OCI-LY3 (cell line): ENCODE data around the gene SLC25A43.

Experiments used
- EZH2phosphoT487 ChIP-seq: fragments of 200-600 bp; shearing (Covaris generic); IDR thresholded peaks from 2 replicates; pipeline ENCODE4 v1.6.1; 2018; ENCODE audit warnings: antibody characterized with exemption, mixed run types, low read depth
- TF ChIP-seq, protein P1 (sequence below): fragments of 200-600, 300-600 bp; sonication (generic); IDR thresholded peaks from 2 replicates; pipeline ENCODE4 v1.5.1; 2014; ENCODE audit warnings: antibody characterized with exemption, low read length, low read depth

DNA sequence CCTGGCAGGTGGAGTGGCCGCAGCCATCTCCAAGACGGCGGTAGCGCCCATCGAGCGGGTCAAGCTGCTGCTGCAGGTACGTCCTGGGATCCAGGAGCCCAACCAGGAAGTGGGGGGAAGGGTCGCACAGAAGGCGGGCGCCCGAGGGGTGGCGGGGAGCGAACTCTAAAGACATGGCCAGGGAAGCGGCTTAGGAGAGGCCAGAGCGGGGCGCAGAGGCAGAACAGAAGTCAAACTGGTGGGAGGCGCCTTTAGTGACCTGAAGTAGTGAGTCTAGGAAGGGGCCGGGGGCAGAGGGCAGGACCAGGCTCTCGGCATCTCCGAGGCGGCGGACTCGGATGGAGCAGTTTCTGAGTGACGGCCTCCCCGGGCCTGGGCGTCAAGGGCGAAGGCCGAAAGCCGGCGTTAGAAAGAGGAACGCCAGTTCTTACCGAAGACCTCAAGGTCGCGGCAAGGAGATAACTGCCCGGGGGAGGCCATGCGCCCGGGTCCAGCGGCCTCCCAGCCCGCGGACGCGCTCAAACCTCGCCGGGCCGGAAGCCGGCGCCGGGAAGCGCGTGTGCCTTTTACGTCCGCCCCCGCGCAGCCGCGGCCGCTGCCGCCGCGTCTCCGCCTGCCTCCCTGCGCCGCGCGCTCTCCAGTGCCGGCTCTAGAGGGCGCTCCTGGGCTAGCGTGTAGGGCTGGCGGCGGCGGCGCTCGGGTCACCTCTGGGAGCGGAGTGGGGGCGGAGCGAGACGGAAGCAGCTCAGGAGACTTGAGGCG, 69.6 kb downstream of the SLC25A43 start:
- TF ChIP-seq, protein P1, sequence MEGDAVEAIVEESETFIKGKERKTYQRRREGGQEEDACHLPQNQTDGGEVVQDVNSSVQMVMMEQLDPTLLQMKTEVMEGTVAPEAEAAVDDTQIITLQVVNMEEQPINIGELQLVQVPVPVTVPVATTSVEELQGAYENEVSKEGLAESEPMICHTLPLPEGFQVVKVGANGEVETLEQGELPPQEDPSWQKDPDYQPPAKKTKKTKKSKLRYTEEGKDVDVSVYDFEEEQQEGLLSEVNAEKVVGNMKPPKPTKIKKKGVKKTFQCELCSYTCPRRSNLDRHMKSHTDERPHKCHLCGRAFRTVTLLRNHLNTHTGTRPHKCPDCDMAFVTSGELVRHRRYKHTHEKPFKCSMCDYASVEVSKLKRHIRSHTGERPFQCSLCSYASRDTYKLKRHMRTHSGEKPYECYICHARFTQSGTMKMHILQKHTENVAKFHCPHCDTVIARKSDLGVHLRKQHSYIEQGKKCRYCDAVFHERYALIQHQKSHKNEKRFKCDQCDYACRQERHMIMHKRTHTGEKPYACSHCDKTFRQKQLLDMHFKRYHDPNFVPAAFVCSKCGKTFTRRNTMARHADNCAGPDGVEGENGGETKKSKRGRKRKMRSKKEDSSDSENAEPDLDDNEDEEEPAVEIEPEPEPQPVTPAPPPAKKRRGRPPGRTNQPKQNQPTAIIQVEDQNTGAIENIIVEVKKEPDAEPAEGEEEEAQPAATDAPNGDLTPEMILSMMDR = peak; percentile 63
- TF ChIP-seq EZH2phosphoT487 = no peak
